IMR-90 (cell line): ENCODE results near the gene ENDOD1. TPM values are rescaled to one million over a fixed set of nuclear protein-coding genes. Genes with fewer than 3 reads are reported as not detected.
A peak's percentile ranks its signal among the peaks of the same experiment; 100 is the strongest.

Source experiments
- ATAC-seq: fragments of 200-7000 bp; cut with Tn5 transposase; 2 replicates; pipeline ENCODE4 v1.9.1; 2020; ENCODE audit warnings: low read depth, mild to moderate bottlenecking, moderate library complexity
- BruUV-seq: library from RNA; stranded (reverse); fragments of 400-500 nt; replicated peaks from 2 replicates; lab custom pipeline; 2021; lab: Mats Ljungman, UMichigan
- CTCF ChIA-PET: fragments of 300-600 bp; formaldehyde crosslinking; extraction: SDS; loops from one replicate; lab custom pipeline; 2021; ENCODE audit warnings: antibody characterized with exemption; lab: Yijun Ruan, JAX
- POLR2A ChIA-PET: fragments of 300-600 bp; sonication (Branson Sonifier 250); formaldehyde crosslinking; loops from one replicate; lab custom pipeline; 2022; ENCODE audit warnings: antibody characterized with exemption; ENCODE audit not compliant: unreplicated experiment; lab: Charles Lee
- DNase-seq: peaks from one replicate; pipeline ENCODE4 v3.0.0; 2013
- H2AFZ ChIP-seq: replicated peaks from 2 replicates; pipeline ENCODE3; 2013; ENCODE audit warnings: low read length, mild to moderate bottlenecking; ENCODE audit not compliant: poor library complexity
- H2AK5ac ChIP-seq: 2 replicates; pipeline ENCODE4 v1.6.1; 2013; ENCODE audit warnings: low read depth, low read length, inconsistent platforms
- H2AK9ac ChIP-seq: replicated peaks from 2 replicates; pipeline ENCODE3; 2013; ENCODE audit warnings: mild to moderate bottlenecking, low read depth, low read length, moderate library complexity; ENCODE audit not compliant: poor library complexity
- H2BK120ac ChIP-seq: 2 replicates; pipeline ENCODE4 v1.6.1; 2013; ENCODE audit warnings: low read depth, low read length, inconsistent platforms
- H2BK15ac ChIP-seq: 3 replicates; pipeline ENCODE4 v1.6.1; 2013; ENCODE audit warnings: low read depth, low read length, inconsistent platforms
- H2BK20ac ChIP-seq: 2 replicates; pipeline ENCODE4 v1.6.1; 2013; ENCODE audit warnings: low read depth, mild to moderate bottlenecking, inconsistent platforms, low read length, moderate library complexity
- H2BK5ac ChIP-seq: 2 replicates; pipeline ENCODE4 v1.6.1; 2013; ENCODE audit warnings: mild to moderate bottlenecking, low read depth, low read length, inconsistent platforms; ENCODE audit not compliant: poor library complexity, severe bottlenecking
- H3K14ac ChIP-seq: replicated peaks from 2 replicates; pipeline ENCODE4 v1.6.1; 2013; ENCODE audit warnings: low read depth, low read length, inconsistent platforms
- H3K18ac ChIP-seq: 2 replicates; pipeline ENCODE4 v1.6.1; 2013; ENCODE audit warnings: low read depth, low read length, control low read depth
- H3K23ac ChIP-seq: 2 replicates; pipeline ENCODE4 v1.6.1; 2013; ENCODE audit warnings: low read depth, low read length, inconsistent platforms
- H3K27ac ChIP-seq: 2 replicates; pipeline ENCODE4 v1.5.1; 2013; ENCODE audit warnings: mild to moderate bottlenecking, control low read depth, low read length; ENCODE audit not compliant: insufficient read depth
- H3K27me3 ChIP-seq: 2 replicates; pipeline ENCODE4 v1.6.1; 2013; ENCODE audit warnings: low read length; ENCODE audit not compliant: control insufficient read depth, insufficient read depth
- H3K36me3 ChIP-seq: 2 replicates; pipeline ENCODE4 v1.6.1; 2013; ENCODE audit warnings: low read length, mixed read lengths; ENCODE audit not compliant: control insufficient read depth, insufficient read depth
- H3K4ac ChIP-seq: 2 replicates; pipeline ENCODE4 v1.6.1; 2013; ENCODE audit warnings: low read depth, low read length, inconsistent platforms
- H3K4me1 ChIP-seq: 2 replicates; pipeline ENCODE4 v1.6.1; 2013; ENCODE audit warnings: low read length, mixed read lengths; ENCODE audit not compliant: control insufficient read depth, insufficient read depth
- H3K4me2 ChIP-seq: 2 replicates; pipeline ENCODE4 v1.6.1; 2013; ENCODE audit warnings: low read depth, mild to moderate bottlenecking, control low read depth, low read length, moderate library complexity
- H3K4me3 ChIP-seq: 2 replicates; pipeline ENCODE4 v1.5.1; 2013; ENCODE audit warnings: low read depth, mild to moderate bottlenecking, control low read depth, low read length, moderate library complexity; ENCODE audit not compliant: insufficient read depth
- H3K56ac ChIP-seq: 2 replicates; pipeline ENCODE4 v1.6.1; 2013; ENCODE audit warnings: low read length, inconsistent platforms; ENCODE audit not compliant: insufficient read depth; ENCODE audit errors: extremely low read depth
- H3K79me1 ChIP-seq, 2 experiments: 2 replicates each; pipeline ENCODE4 v1.6.1; 2013; ENCODE audit warnings: low read length in 2 of 2, inconsistent platforms in 1 of 2, low read depth in 1 of 2
- H3K9ac ChIP-seq: 2 replicates; pipeline ENCODE4 v1.6.1; 2013; ENCODE audit warnings: low read depth, low read length, control low read depth
- H3K9me1 ChIP-seq: 2 replicates; pipeline ENCODE4 v1.6.1; 2013; ENCODE audit warnings: low read length, inconsistent platforms; ENCODE audit not compliant: insufficient read depth
- H3K9me3 ChIP-seq: 2 replicates; pipeline ENCODE4 v1.6.1; 2013; ENCODE audit warnings: low read length; ENCODE audit not compliant: control insufficient read depth, insufficient read depth
- H4K20me1 ChIP-seq: 2 replicates; pipeline ENCODE4 v1.6.1; 2013; ENCODE audit warnings: low read length, inconsistent platforms; ENCODE audit not compliant: insufficient read depth
- H4K5ac ChIP-seq: 2 replicates; pipeline ENCODE4 v1.6.1; 2013; ENCODE audit warnings: mild to moderate bottlenecking, low read depth, low read length, control low read depth
- H4K8ac ChIP-seq, 2 experiments: 2 replicates each; pipeline ENCODE4 v1.6.1; 2013; ENCODE audit warnings: low read depth in 2 of 2, low read length in 2 of 2, control low read depth in 1 of 2, inconsistent platforms in 1 of 2
- H4K91ac ChIP-seq: 2 replicates; pipeline ENCODE4 v1.6.1; 2013; ENCODE audit warnings: low read depth, low read length, inconsistent platforms; ENCODE audit not compliant: insufficient read depth
- BHLHE40 ChIP-seq: fragments of 150-350 bp; IDR thresholded peaks from 2 replicates; pipeline ENCODE4 v1.6.1; 2016; ENCODE audit warnings: mild to moderate bottlenecking, low read depth, low read length
- CEBPB ChIP-seq: IDR thresholded peaks from 2 replicates; pipeline ENCODE4 v1.6.1; 2012; ENCODE audit warnings: low read depth, low read length, improper control_type of control experiment
- CHD1 ChIP-seq: IDR thresholded peaks from 2 replicates; pipeline ENCODE4 v1.6.1; 2012; ENCODE audit warnings: low read depth, low read length, improper control_type of control experiment
- CTCF ChIP-seq: conservative IDR thresholded peaks from 2 replicates; pipeline ENCODE4 v1.5.1; 2012; ENCODE audit warnings: mild to moderate bottlenecking, low read depth, low read length, improper control_type of control experiment
- MAZ ChIP-seq: IDR thresholded peaks from 2 replicates; pipeline ENCODE4 v1.6.1; 2012; ENCODE audit warnings: low read depth, mild to moderate bottlenecking, low read length, improper control_type of control experiment, moderate library complexity, borderline replicate concordance
- NFE2L2 ChIP-seq: fragments of 150-350 bp; IDR thresholded peaks from 2 replicates; pipeline ENCODE4 v1.6.1; 2016; ENCODE audit warnings: low read depth, mild to moderate bottlenecking, low read length
- POLR2A ChIP-seq: IDR thresholded peaks from 2 replicates; pipeline ENCODE4 v1.6.1; 2012; ENCODE audit warnings: mild to moderate bottlenecking, low read depth, low read length
- RAD21 ChIP-seq: IDR thresholded peaks from 2 replicates; pipeline ENCODE4 v1.6.1; 2012; ENCODE audit warnings: low read length, improper control_type of control experiment
- SMC3 ChIP-seq: fragments of 150-350 bp; IDR thresholded peaks from 2 replicates; pipeline ENCODE4 v1.6.1; 2016; ENCODE audit warnings: low read depth, mild to moderate bottlenecking, antibody characterized with exemption, low read length, moderate library complexity
- WGBS, 2 experiments: methylation state at CpG; one replicate each; pipeline versions ENCODE4 v1.1.5 to v1.1.7; 2013; ENCODE audit warnings: missing lambda C conversion rate in 2 of 2; ENCODE audit not compliant: insufficient read length in 1 of 2; ENCODE audit errors: extremely low coverage in 2 of 2; 5-methylcytosine and 5-hydroxymethylcytosine counted together
- dilution Hi-C: fragments of 300-500 bp; cut with HindIII; formaldehyde crosslinking; loops from one replicate; pipeline ENCODE4 v1.14.3; 2018; ENCODE audit warnings: low sequenced_read_pairs; ENCODE audit not compliant: unreplicated experiment
- in situ Hi-C: fragments of 300-500 bp; cut with MboI; formaldehyde crosslinking; loops from 3 replicates; pipeline ENCODE4 v1.14.3; 2019; ENCODE audit warnings: low sequenced_read_pairs, inconsistent platforms, mixed read lengths
- intact Hi-C: fragments of 100-400 bp; cut with micrococcal nuclease; formaldehyde crosslinking; loops from 2 replicates; pipeline ENCODE4 v1.10.0; 2022
- polyA plus RNA-seq, 3 experiments: library from polyadenylated mRNA; depleted of rRNA; stranded (reverse); fragments of >200 nt; gene quantifications; 2 replicates each; pipeline ENCODE4 v1.2.3, GENCODE V29; 2012; ENCODE audit warnings: low replicate concordance in 1 of 3
- total RNA-seq: library from RNA; depleted of rRNA; stranded (reverse); fragments of >200 nt; gene quantifications from 2 replicates; pipeline ENCODE4 v1.2.3, GENCODE V29; 2012

The ENDOD1 gene
- total and polyA plus RNA-seq, 2 of the 4 experiments (the other 2 are of a cell fraction): 7.0 to 17.6 TPM

GRCh38 chr11:95150956-95151684, 61.5 kb downstream of the ENDOD1 start:
- peak overlapping the region; percentile 20; the same call in 1 of the 2 replicates for H2BK120ac ChIP-seq
- in situ Hi-C loops: loop anchor here (5.0 kb wide), 1 partner anchor 611 kb away; no protein-coding TSS in a partner anchor
- H3K56ac ChIP-seq: no peak overlapping the region
- H3K36me3 ChIP-seq: no peaks in the 10 kb centered on the region
- no peaks in the 10 kb centered on the region for H3K79me1 ChIP-seq
- TF ChIP-seq SMC3 (peak; percentile 90; the same call in 1 of the 2 replicates), RAD21 (no peak), NFE2L2 (no peak), BHLHE40 (no peak), CHD1 (no peak), MAZ (peak; percentile 45; the same call in 1 of the 2 replicates), POLR2A (no peak), CEBPB (no peak), CTCF (peak; percentile 89)
- H3K18ac ChIP-seq: no peak overlapping the region
- no peak overlapping the region for H2AK5ac ChIP-seq
- peak overlapping the region; percentile 35 for H3K4me3 ChIP-seq
- peak overlapping the region; percentile 41 to 54; a peak in 3 of 4 replicates for H4K8ac ChIP-seq
- peak overlapping the region; percentile 95 for H2AFZ ChIP-seq
- 0 out of 2 replicates have a peak overlapping the region, but pooled peaks have one; percentile 36 for H3K14ac ChIP-seq
- H3K27ac ChIP-seq: no peak overlapping the region
- peaks cover 7% of the 10 kb centered on the region; the same call in 1 of the 2 replicates for H3K4me1 ChIP-seq
- no peak overlapping the region; the same call in 1 of the 2 replicates for H2BK20ac ChIP-seq
- H3K9me1 ChIP-seq: peaks cover 3% of the 10 kb centered on the region; the same call in 1 of the 2 replicates
- peak; percentile 91 for ATAC-seq
- H4K91ac ChIP-seq: no peak overlapping the region; the same call in 1 of the 2 replicates
- intact Hi-C loops: loop anchor here (1.0 to 10.0 kb wide), 7 partner anchors 74 to 613 kb away; partner anchors contain the start of gene SESN3
- H2BK5ac ChIP-seq: no peak overlapping the region
- H3K23ac ChIP-seq: no peak overlapping the region; the same call in 1 of the 2 replicates
- peak overlapping the region; percentile 50; the same call in 1 of the 2 replicates for H3K4ac ChIP-seq
- peak overlapping the region; percentile 78 for H3K4me2 ChIP-seq
- peak; percentile 78 for DNase-seq
- H2AK9ac ChIP-seq: peak overlapping the region; percentile 31
- no TSS peak for BruUV-seq
- dilution Hi-C loops: no loop called here
- H3K9me3 ChIP-seq: no peaks in the 10 kb centered on the region
- 0 out of 2 replicates have a peak overlapping the region, but pooled peaks have one; percentile 7 for H3K9ac ChIP-seq
- H4K5ac ChIP-seq: peak overlapping the region; percentile 44
- no peak overlapping the region; the same call in 2 of the 3 replicates for H2BK15ac ChIP-seq
- WGBS, 2 experiments: 17% methylated on average over 6 of the region's 55 CpGs; no CpG with 5 or more reads in 1 of the 2 experiments
- 0 out of 2 replicates have a peak, but pooled peaks cover 2% of the 10 kb centered on the region for H3K27me3 ChIP-seq
- no peaks in the 10 kb centered on the region for H4K20me1 ChIP-seq
- ChIA-PET POLR2A (no interaction called here), CTCF (interaction anchor here (0.6 to 5.0 kb wide), 5 partner anchors 84 to 1012 kb away, joined by 3 to 45 read pairs (median 4); partner anchors contain the start of gene SRSF8)
